ENCODE results near the gene USP34. TPM values are rescaled to one million over a fixed set of nuclear protein-coding genes. Genes with fewer than 3 reads are reported as not detected.

The USP34 gene
- total and polyA plus RNA-seq, 5 experiments from 2014 or later: 14.5 to 157 (median 19.1) TPM

DNA sequence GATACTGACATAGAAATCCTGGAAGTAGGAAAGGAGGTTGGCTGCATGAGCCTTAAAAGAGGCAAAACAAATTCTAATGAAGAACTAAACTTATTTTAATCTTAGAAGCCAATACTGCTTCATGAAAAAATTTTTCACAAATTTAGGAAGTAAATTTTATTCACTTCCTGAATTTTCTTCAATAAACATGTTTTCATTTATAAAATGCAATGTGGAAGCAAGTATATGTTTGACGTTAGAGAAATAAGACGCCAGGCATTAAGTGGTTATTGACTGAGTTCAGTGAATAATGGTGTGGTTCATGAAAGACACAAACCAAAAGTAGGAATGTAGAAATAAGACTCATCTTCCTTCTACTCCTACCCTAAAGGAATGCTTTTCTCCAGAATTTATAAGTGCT lies 136.4 kb downstream of the USP34 start:
- Mint-ChIP-seq H3K4me3 (no peak overlapping the region), H3K4me1 (peaks cover 0 to 11% (median 5%) of the 10 kb centered on the region in 4 donors), H3K27me3 (no peaks in the 10 kb centered on the region), H3K36me3 (peaks cover 4 to 74% (median 30%) of the 10 kb centered on the region in 3 donors), H3K9me3 (no peaks in the 10 kb centered on the region), H3K27ac (peak overlapping the region in 4 of 10 donors; percentile 2 to 87 (median 42))
- ATAC-seq (no peak), DNase-seq (no peak)
- POLR2A ChIA-PET: no interaction called here

DNA sequence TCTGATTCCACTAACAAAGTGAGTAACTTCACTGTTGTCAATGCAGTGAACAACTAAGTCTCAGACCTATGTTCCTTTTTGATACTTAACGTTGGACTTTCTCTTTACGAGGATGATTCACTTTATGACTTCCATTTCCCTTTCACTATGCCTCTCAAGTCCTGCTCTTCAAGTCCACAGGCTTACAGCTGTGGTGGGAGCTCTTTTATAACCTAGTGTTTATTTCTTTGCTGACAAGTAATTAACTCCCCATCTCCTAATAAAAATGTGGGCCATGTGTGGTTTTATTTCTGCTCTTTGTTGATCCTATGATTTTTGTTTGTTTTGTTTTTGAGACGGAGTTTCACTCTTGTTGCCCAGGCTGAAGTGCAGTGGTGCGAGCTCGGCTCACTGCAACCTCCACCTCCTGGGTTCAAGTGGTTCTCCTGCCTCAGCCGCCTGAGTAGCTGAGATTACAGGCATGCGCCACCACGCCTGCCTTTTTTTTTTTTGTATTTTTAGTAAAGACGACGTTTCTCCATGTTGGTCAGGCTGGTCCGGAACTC lies 142.1 kb downstream of the USP34 start:
- ATAC-seq: no peak

GRCh38 chr2:61327173-61327572 lies 143.7 kb downstream of the USP34 start:
- peaks cover 4 to 8% (median 7%) of the 10 kb centered on the region in 4 donors for H3K4me1 Mint-ChIP-seq
- POLR2A ChIA-PET: no interaction called here
- peaks cover 4 to 75% (median 22%) of the 10 kb centered on the region in 3 donors for H3K36me3 Mint-ChIP-seq
- DNase-seq (no peak), ATAC-seq (no peak)
- no peaks in the 10 kb centered on the region for H3K27me3 Mint-ChIP-seq
- no peak overlapping the region for H3K4me3 Mint-ChIP-seq
- H3K9me3 Mint-ChIP-seq: no peaks in the 10 kb centered on the region
- peak overlapping the region in 3 of 10 donors; percentile 30 to 58 (median 32) for H3K27ac Mint-ChIP-seq

More for the DNA sequence above, 142.1 kb downstream of the USP34 start:
- POLR2A ChIA-PET: no interaction called here
- Mint-ChIP-seq H3K9me3 (no peaks in the 10 kb centered on the region), H3K27me3 (no peaks in the 10 kb centered on the region), H3K27ac (peak overlapping the region in 2 of 10 donors; percentile 23 to 56), H3K36me3 (peaks cover 4 to 75% (median 16%) of the 10 kb centered on the region in 3 donors), H3K4me1 (peaks cover 6 to 9% (median 7%) of the 10 kb centered on the region in 4 donors), H3K4me3 (no peak overlapping the region)
- no peak for DNase-seq

DNA sequence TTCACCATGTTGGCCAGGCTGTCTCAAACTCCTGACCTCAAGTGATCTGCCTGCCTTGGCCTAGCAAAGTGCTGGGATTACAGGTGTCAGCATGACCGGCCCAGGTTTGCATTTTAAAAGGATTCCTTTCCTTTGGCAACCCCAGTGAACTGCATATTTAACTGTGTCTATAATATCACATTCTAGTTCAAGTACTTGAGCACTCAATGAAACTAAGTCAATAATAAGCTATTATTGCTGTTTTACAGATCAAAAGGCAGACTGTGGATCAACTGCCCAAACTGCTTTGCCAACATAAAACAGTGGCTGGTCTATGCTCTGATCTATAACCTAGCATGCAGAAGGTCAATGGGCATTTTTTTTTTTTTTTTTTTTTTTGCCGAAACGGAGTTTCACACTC lies 144.5 kb downstream of the USP34 start:
- no peak for ATAC-seq
- Mint-ChIP-seq H3K4me1 (peaks cover 4 to 9% (median 7%) of the 10 kb centered on the region in 4 donors), H3K36me3 (peaks cover 4 to 77% (median 25%) of the 10 kb centered on the region in 3 donors), H3K27ac (peak overlapping the region in 1 of 10 donors; percentile 21), H3K9me3 (no peaks in the 10 kb centered on the region), H3K27me3 (no peaks in the 10 kb centered on the region), H3K4me3 (no peak overlapping the region)
- POLR2A ChIA-PET: no interaction called here
- DNase-seq: no peak

DNA sequence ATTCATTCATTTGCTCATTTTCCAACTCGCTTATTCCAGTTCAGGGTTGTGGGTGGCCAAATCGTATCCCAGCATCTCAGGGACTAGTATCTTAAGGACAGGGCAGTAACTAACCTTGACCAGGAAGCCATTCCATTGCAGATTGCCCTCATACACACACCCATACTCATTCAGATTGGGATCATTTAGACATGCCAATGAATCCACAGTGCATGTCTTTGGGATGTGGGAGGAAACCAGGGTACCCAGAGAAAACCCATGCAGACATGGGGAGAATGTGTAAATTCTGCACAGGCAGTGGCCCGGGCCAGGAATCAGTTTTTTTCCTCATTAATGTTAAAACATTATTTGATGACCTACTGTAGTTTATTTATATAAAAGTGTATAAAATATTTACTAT lies 150.7 kb downstream of the USP34 start:
- H3K4me1 Mint-ChIP-seq: peaks cover 0 to 2% (median 0%) of the 10 kb centered on the region in 4 donors
- ATAC-seq: no peak
- H3K36me3 Mint-ChIP-seq: peaks cover 0 to 87% (median 26%) of the 10 kb centered on the region in 3 donors
- DNase-seq: no peak
- no peaks in the 10 kb centered on the region for H3K9me3 Mint-ChIP-seq
- no peaks in the 10 kb centered on the region for H3K27me3 Mint-ChIP-seq
- POLR2A ChIA-PET: no interaction called here
- no peak overlapping the region for H3K4me3 Mint-ChIP-seq
- no peak overlapping the region for H3K27ac Mint-ChIP-seq

- no peak for ATAC-seq
- Mint-ChIP-seq H3K36me3 (peaks cover 0 to 84% (median 30%) of the 10 kb centered on the region in 3 donors), H3K4me1 (peaks cover 0 to 2% (median 0%) of the 10 kb centered on the region in 4 donors), H3K27me3 (no peaks in the 10 kb centered on the region), H3K27ac (no peak overlapping the region), H3K9me3 (no peaks in the 10 kb centered on the region), H3K4me3 (no peak overlapping the region)
- POLR2A ChIA-PET: no interaction called here
- DNase-seq: no peak
Observed at GRCh38 chr2:61318553-61318952, 152.3 kb downstream of the USP34 start.

DNA sequence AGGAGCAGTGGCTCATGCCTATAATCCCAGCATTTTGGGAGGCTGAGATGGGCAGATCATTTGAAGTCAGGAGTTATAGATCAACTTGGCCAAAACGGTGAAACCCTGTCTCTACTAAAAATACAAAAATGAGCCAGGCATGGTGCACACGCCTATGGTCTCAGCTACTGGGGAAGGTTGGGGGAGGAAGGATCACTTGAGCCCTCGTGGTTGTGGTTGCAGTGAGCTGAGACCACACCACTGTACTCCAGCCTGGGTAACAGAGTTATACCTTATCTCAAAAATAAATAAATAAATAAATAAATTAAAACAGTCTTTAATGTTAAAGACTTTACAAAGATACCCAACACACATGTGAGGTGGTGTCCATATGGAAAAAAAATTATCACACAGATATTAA lies 174.9 kb downstream of the USP34 start:
- peaks cover 0 to 3% (median 0%) of the 10 kb centered on the region in 4 donors for H3K4me1 Mint-ChIP-seq
- peaks cover 0 to 86% (median 39%) of the 10 kb centered on the region in 3 donors for H3K36me3 Mint-ChIP-seq
- H3K27ac Mint-ChIP-seq: peak overlapping the region in 4 of 10 donors; percentile 18 to 43 (median 28)
- POLR2A ChIA-PET: no interaction called here
- DNase-seq: no peak
- H3K27me3 Mint-ChIP-seq: no peaks in the 10 kb centered on the region
- no peak overlapping the region for H3K4me3 Mint-ChIP-seq
- no peaks in the 10 kb centered on the region for H3K9me3 Mint-ChIP-seq
- ATAC-seq: no peak

DNA sequence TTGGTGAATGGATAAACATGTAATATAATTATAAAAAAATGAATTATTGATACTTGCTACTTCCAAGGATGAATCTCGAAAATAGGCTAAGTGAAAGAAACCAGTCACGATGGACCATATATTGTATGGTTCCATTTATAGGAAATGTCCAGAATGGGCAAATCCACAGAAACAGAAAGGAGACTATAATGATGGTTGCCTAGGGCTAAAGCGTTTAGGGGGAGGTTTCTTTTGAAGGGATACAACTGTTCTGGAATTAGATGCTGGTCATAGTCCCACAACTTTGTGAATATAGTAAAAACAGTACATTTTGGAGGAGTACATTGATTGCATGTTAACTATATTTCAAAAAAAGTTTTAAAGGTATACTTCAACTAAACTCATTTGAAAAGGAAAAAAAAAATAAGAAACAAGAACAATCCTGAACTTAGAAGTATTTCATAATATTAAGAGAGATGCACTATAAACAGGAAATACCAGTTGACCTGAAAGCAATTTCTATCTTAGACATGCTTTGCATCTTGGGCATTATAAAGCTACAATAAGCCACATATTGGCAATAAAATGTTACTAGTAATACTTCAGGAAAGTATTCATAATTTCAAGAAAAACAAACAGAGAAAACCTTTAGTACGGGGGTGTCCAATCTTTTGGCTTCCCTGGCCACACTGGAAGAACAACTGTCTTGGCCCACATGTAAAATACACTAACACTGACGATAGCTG lies 178.9 kb downstream of the USP34 start:
- DNase-seq (no peak), ATAC-seq (no peak)
- POLR2A ChIA-PET: no interaction called here
- Mint-ChIP-seq H3K27me3 (no peaks in the 10 kb centered on the region), H3K9me3 (no peaks in the 10 kb centered on the region), H3K27ac (peak overlapping the region in 2 of 10 donors; percentile 1 to 70), H3K4me1 (peaks cover 0 to 6% (median 2%) of the 10 kb centered on the region in 4 donors), H3K4me3 (no peak overlapping the region), H3K36me3 (peaks cover 0 to 86% (median 28%) of the 10 kb centered on the region in 3 donors)

GRCh38 chr2:61288070-61288841 lies 182.6 kb downstream of the USP34 start:
- peaks cover 0 to 80% (median 17%) of the 10 kb centered on the region in 3 donors for H3K36me3 Mint-ChIP-seq
- no peaks in the 10 kb centered on the region for H3K27me3 Mint-ChIP-seq
- POLR2A ChIA-PET: no interaction called here
- no peak overlapping the region for H3K4me3 Mint-ChIP-seq
- H3K9me3 Mint-ChIP-seq: no peaks in the 10 kb centered on the region
- peaks cover 0 to 6% (median 2%) of the 10 kb centered on the region in 4 donors for H3K4me1 Mint-ChIP-seq
- ATAC-seq: no peak
- peak overlapping the region in 6 of 10 donors; percentile 8 to 60 (median 26) for H3K27ac Mint-ChIP-seq
- no peak for DNase-seq

- Mint-ChIP-seq H3K9me3 (no peaks in the 10 kb centered on the region), H3K4me1 (peaks cover 0 to 6% (median 2%) of the 10 kb centered on the region in 4 donors), H3K27me3 (no peaks in the 10 kb centered on the region), H3K36me3 (peaks cover 0 to 81% (median 15%) of the 10 kb centered on the region in 3 donors), H3K27ac (peak overlapping the region in 1 of 10 donors; percentile 54), H3K4me3 (no peak overlapping the region)
- DNase-seq (no peak), ATAC-seq (no peak)
- POLR2A ChIA-PET: no interaction called here
Observed at GRCh38 chr2:61287254-61287653, 183.6 kb downstream of the USP34 start.

DNA sequence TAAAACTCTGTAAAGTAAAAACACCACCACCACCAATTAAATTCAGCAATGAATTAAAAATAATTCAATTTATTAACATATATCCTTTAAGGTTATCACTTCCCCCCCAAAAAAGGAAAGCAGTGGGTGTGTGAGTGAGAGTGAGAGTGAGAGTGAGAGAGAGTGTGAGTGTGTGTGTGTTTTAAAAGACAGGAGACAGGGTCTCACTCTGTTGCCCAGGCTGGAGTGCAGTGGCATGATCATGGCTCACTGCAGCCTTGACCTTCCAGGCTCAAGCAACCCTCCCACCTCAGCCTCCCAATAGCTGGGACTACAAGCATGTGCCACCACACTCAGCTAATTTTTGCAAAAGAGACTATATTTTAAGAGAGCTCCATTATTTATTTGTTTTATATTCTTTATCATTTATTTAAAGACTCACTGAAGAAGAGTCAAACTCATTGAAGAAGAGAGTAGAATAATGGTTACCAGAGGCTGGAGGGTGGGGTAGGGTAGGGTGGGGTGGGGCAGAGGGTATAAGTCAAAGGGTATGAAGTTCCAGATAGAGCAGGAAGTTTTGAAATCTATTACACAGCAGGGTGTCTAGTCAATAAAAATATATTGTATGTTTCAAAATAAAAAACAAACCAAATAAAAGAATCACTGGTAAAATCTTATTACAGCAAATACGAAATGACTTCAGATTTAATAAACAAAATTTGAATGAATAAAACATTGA lies 187.3 kb downstream of the USP34 start:
- POLR2A ChIA-PET: interaction anchor here (0.6 kb wide), 1 partner anchor 236 kb away, joined by 7 read pairs; no protein-coding TSS in a partner anchor
- Mint-ChIP-seq H3K9me3 (no peaks in the 10 kb centered on the region), H3K27ac (peak overlapping the region in 1 of 10 donors; percentile 22), H3K4me3 (no peak overlapping the region), H3K36me3 (peaks cover 0 to 82% (median 18%) of the 10 kb centered on the region in 3 donors), H3K27me3 (no peaks in the 10 kb centered on the region), H3K4me1 (peaks cover 0 to 3% (median 0%) of the 10 kb centered on the region in 4 donors)
- no peak for ATAC-seq
- DNase-seq: no peak

DNA sequence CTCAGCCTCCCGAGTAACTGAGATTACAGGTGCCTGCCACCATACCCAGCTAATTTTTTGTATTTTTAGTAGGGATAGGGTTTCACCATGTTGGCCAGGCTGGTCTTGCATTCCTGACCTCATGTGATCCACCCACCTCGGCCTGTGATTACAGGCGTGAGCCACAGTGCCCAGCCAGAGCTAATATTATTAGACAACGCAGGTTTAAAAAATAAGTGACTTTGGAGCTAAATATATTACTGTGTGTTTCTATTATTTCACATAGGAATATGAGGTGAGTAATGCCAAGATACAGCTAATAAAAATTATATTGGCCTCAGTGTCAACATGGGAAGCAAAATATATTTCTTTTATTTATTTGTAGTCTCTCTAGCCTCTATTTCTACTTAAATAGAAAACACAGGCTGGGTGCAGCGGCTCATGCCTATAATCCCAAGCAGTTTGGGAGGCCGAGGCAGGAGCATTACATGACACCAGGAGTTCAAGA lies 188.7 kb downstream of the USP34 start:
- Mint-ChIP-seq H3K4me3 (no peak overlapping the region), H3K9me3 (no peaks in the 10 kb centered on the region), H3K27ac (no peak overlapping the region), H3K4me1 (no peaks in the 10 kb centered on the region), H3K36me3 (peaks cover 0 to 81% (median 20%) of the 10 kb centered on the region in 3 donors), H3K27me3 (no peaks in the 10 kb centered on the region)
- ATAC-seq (no peak), DNase-seq (no peak)
- POLR2A ChIA-PET: no interaction called here

Data from naive thymus-derived CD8-positive, alpha-beta T cell (primary cell).